Measurements from ENCODE around the gene SLC38A8.

Gene SLC38A8

GRCh38 chr16:84042308-84042878 is at the start of gene SLC38A8:
TSS of gene SLC38A8 (minus strand) at chr16:84042795. CDS start at chr16:84042157, 638 bp downstream.
- DNase-seq, result no peak

DNA sequence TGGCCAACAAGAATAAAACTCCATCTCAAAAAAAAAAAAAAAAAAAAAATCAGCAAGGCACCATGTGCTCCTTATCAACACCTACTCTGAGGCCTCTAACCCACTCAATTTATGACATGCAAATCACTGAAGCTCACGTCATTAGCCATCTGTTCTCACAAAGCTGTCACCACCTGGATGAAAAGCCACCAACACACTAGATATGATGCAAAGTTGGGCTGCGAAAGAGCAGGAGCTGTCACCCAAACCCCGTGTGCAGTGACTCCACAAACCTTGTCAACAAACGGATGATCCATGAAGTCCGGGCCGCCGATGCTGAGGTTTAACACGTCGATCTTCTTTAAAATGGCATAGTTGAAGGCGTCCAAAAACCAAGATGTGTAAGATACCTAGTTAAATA is 48.9 kb upstream of the SLC38A8 start:
- DNase-seq, result no peak

DNA sequence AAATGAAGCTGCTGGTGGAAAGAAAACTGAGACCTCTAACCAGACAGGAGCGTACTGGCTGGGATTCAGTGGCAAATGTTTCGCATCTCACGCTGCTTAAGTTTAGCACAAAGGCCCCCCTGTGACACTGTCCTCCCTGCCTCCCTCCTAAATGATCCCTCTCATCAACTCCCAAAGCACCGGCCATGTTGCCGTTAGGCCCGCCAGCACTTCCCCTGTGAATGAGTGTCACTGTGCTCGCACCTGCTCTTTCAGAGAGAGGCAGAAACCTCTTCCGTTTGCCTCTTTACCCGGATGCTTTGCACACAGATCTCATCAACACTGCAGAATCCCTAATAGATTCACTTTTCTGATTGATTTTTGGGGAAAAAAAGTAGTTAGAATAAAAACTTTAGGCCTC is 47.6 kb upstream of the SLC38A8 start:
- no peak for DNase-seq

- DNase-seq, result peak; percentile 82
Measured at GRCh38 chr16:84088695-84089395, 46.2 kb upstream of the SLC38A8 start.

DNA sequence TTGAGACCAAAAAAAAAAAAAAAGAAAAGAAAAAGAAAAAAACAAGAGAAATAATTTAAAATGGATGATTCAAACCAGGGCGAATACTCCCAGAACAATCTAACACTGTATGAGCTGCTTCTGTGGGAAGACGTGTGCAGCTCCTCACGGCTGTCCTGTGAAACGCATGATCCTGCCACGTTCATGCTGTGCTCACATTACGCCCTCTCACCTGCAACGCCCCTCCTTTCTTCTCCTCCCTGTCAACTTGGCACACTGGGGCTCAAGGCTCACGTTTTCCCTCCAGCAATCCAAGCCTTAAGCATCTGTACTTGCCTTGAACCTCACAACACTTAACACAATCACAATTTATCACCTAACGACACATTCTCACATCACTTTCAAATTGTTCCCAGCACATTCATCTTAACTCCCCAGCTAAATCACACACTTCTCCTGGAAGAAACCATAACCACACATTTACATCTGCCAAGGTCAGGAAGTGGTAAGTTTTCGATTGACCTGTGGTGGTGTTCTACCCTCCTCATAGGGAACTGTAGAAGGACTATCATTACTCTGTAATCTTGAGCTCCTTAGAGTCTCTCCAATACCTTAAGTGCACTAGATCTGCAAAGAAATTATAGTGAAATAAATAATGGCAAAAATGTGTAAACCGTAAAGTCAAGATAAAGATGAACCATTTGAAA is 45.0 kb upstream of the SLC38A8 start:
- peak; percentile 51 for DNase-seq

DNA sequence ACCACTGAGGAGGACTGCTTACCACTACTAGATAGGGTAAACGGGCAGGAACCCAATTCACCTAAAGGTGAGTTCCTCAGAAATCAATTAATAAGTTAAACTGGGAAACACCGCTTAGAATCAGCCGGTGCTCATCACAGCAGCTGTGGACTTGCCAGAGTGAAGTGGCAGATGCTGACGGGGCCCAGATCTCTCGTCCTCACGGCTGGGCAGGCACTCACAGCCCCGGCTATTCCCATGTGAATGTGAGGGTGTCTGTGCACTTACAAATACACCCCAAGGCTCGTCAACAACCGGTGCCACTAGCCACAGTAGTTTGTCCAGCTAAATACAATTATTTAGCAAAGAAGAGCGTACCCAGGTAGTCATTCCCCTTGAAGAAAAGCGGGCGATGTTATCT is 44.4 kb upstream of the SLC38A8 start:
- DNase-seq, result no peak

DNA sequence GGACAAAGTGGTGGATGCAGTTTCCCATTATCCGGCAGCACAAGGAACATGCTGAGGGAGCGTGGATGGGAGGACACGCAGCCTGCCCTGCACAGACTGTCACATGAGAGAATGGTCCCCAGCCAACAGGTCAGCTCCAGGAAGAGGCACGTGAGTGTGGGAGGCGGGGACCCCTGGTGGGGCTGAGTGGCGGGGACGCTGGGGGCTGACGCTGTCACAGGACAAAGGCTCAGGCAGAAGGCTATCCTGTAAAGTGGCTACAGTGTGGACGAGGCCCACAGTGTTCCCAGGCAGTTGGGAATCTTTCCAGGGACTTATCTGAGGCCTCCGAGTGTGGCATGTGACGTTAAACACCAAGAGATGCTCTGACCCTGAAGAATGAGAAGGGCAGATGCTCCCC is 43.7 kb upstream of the SLC38A8 start:
- no peak for DNase-seq

- peak; percentile 22 for DNase-seq
Measured at GRCh38 chr16:84085773-84086172, 43.2 kb upstream of the SLC38A8 start.

DNA sequence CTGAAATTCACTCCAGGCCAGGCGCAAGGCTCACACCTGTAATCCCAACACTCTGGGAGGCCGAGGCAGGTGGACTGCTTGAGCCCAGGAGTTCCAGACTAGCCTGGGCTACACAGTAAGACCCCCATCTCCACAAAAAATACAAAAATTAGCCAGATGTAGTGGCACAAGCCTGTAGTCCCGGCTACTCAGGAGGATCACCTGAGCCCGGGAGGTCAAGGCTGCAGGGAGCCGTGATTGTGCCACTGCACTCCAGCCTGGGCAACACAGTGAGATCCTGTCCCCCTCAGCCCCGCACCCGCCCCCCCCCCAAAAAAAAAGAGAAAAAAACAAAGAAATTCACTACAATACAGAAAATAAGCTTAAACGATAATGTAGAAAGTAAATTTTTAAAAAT is 42.7 kb upstream of the SLC38A8 start:
- no peak for DNase-seq

DNA sequence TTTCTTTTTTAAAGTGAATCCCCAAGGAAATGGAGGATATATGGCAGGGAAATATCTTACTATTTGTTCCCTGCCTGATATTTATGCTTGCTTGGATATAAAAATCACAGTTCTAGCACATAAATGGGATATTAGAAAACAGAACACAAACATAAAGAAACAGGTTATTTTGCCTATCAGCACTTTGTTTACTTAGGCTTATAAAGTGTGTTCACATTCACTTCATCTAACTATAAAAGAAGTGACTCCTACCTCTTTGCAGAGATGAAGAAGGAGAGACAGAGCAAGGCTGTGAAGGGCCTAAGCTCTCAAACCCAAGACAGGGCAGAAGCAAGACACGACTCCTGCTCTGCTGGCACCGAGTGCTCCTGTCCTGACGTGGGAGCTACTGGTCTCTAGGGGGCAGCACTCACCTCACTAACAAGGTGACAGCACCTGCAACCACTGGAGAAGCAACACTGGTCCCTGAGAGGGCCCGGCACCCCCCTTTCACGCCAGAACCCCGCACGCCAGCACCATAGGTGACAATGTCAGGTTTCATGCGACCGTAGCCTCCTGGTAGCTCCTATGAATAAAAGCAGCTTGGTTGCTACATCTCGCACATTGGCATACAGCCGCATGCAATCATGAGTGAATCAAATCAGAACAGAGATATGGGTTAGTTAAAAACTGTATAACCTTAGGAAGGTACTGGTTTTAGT is 42.1 kb upstream of the SLC38A8 start:
- DNase-seq, result peak; percentile 81

DNA sequence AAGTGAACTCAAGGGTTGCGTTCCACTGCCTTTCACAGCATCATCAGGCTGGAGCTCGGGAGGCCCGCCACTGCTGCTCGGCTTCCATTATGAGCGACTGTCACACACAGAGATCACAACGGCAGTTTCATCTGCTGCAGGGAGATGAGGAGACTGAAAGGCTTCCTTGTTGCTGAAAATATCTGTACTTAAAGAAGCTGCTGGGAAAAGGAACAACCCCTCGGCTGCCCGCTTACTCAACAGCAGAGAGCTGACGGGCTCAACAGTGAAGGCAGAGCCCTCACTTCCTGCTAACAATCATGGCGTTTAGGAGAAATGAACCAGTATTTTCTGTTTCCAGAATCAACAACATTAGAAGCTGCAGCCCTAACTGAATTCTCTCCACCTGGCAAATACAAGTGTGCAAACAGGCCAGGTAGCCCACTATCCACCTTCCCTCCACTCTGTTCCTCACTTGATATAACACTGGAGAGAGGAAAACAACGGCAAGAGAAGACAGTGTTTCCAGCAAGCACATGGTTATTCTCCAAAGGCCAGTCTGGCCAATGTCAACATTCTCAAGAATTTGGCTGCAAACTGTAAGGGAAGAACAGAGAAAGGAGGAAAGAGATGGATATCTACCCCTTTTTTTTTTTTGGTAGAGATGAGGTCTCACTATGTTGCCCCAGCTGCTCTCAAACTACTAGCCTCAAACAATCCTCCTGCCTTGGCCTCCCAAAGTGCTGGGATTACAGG is 40.4 kb upstream of the SLC38A8 start:
- DNase-seq, result no peak

- no peak for DNase-seq
Measured at GRCh38 chr16:84082110-84082509, 39.5 kb upstream of the SLC38A8 start.

DNA sequence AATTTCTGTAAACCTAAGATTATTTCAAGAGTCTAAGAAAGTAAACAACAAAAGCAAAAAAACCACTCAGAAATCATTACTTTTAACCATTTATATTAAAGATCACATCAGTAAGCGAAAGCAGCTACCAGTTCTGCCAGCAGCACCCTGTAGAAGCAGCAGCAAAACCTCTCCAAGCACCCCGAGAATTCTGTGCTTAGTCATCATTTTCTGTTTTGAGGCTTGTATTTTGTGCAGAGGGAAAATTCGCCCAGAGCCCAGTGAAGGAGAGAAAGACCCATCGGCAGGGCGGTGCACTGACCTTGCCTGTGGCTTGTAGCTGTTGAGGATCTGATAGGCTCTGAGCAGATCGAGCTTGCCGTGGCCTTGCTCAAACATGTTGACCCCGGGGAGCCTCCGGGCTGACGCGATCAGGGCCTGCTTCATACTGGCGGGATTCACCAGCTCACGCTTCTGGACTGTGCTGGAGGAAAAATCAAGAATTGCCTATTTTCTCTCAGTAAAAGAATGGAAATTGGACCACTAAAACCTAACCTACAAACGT is 38.9 kb upstream of the SLC38A8 start:
- no peak for DNase-seq

GRCh38 chr16:84080813-84081212 is 38.2 kb upstream of the SLC38A8 start:
- DNase-seq, result no peak

GRCh38 chr16:84080378-84080777 is 37.8 kb upstream of the SLC38A8 start:
- no peak for DNase-seq

GRCh38 chr16:84079664-84080063 is 37.1 kb upstream of the SLC38A8 start:
- DNase-seq, result no peak

- DNase-seq, result no peak
Measured at GRCh38 chr16:84075376-84075775, 32.8 kb upstream of the SLC38A8 start.

DNA sequence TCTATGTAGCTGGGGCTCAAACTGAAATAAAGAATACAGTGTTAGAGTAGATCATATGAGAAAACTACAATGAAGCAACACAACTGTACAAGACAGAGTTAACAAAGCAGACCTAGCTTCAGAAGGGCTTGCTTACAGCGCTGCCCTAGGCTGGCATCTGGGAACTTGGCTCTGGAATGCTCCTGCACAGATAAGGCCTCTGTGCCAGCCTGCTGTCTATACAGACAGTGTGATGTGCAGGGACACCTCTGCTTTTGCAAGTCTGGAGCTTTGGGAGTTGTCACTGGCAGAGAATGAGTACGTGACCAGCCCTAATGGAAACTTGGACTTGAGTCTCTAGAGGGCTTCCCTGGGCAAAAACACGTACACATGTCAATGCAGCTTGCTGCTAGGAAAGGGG is 32.1 kb upstream of the SLC38A8 start:
- no peak for DNase-seq

- no peak for DNase-seq
Measured at GRCh38 chr16:84072014-84072413, 29.4 kb upstream of the SLC38A8 start.

DNA sequence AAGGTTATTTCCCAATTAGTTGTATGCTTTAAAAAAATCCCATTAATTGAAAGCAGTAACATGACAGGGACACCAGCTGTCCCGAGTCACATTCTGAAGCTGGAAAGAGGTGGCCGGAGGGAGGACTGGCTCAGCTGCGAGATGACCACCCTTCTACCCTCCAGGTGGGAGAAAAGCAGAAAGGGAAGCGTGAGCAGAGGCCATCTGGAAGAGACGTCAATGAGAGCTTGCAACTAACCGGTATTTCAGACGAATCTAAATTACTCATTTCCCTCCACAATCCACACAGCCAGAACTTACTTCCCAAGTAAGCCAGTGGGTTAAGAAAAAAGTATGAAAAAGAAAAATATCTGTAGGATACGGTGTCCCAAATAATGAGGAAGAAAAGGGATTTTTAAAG is 28.5 kb upstream of the SLC38A8 start:
- DNase-seq, result no peak

- DNase-seq, result no peak
Measured at GRCh38 chr16:84069540-84069939, 26.9 kb upstream of the SLC38A8 start.

GRCh38 chr16:84068783-84069462 is 26.3 kb upstream of the SLC38A8 start:
- DNase-seq, result no peak

All from activated CD4-positive, alpha-beta T cell treated with anti-CD3 and anti-CD28 coated beads, Interleukin-2, Interleukin-6, amounts not matched to agents 100 ng/mL and 50 ng/mL, durations not matched to agents 16 hours and 8 hours (primary cell).